Islet of Langerhans (tissue), 1 donor: ENCODE results near the gene TTLL10.

ENCODE experiments used
- FAIRE-seq: peaks from one replicate; lab custom pipeline; 2011; peaks lifted over from hg19 to GRCh38; lab: Jason Lieb, UNC

The TTLL10 gene

GRCh38 chr1:1225238-1225845 is 51.7 kb downstream of the TTLL10 start:
- FAIRE-seq, result no peak

GRCh38 chr1:1225913-1226312 is 52.2 kb downstream of the TTLL10 start:
- FAIRE-seq, result no peak

- no peak for FAIRE-seq
Observed at GRCh38 chr1:1226566-1227362, 53.1 kb downstream of the TTLL10 start.

GRCh38 chr1:1227386-1227785 is 53.7 kb downstream of the TTLL10 start:
- FAIRE-seq, result no peak

- FAIRE-seq, result no peak
Observed at GRCh38 chr1:1228187-1228586, 54.5 kb downstream of the TTLL10 start.

GRCh38 chr1:1228596-1229321 is 55.1 kb downstream of the TTLL10 start:
- FAIRE-seq, result no peak

- no peak for FAIRE-seq
Observed at GRCh38 chr1:1229770-1230169, 56.1 kb downstream of the TTLL10 start.

GRCh38 chr1:1230656-1231399 is 57.1 kb downstream of the TTLL10 start:
- no peak for FAIRE-seq

- FAIRE-seq, result no peak
Observed at GRCh38 chr1:1231400-1232207, 57.9 kb downstream of the TTLL10 start, which contains the start of gene SDF4. SDF4 (minus strand) TSS chr1:1232001; CDS start chr1:1228772, 3,229 bp downstream.

GRCh38 chr1:1232208-1232795 is 58.6 kb downstream of the TTLL10 start, which contains the start of gene B3GALT6:
B3GALT6 (plus strand) TSS chr1:1232237; CDS start chr1:1232279, 42 bp downstream.
- no peak for FAIRE-seq

- FAIRE-seq, result no peak
Observed at GRCh38 chr1:1232796-1233566, 59.3 kb downstream of the TTLL10 start.

GRCh38 chr1:1233567-1233892 is 59.9 kb downstream of the TTLL10 start:
- no peak for FAIRE-seq

GRCh38 chr1:1234180-1234808 is 60.6 kb downstream of the TTLL10 start:
- FAIRE-seq, result no peak

GRCh38 chr1:1235016-1235744 is 61.5 kb downstream of the TTLL10 start:
- FAIRE-seq, result no peak

- no peak for FAIRE-seq
Observed at GRCh38 chr1:1236176-1236763, 62.6 kb downstream of the TTLL10 start.

- FAIRE-seq, result no peak
Observed at GRCh38 chr1:1236945-1237873, 63.5 kb downstream of the TTLL10 start.

- FAIRE-seq, result no peak
Observed at GRCh38 chr1:1237874-1238701, 64.4 kb downstream of the TTLL10 start.
